HepG2 (cell line): ENCODE measurements around the gene RHOT1.

Experiments used
- CAMTA2 ChIP-seq: sonication (generic); formaldehyde crosslinking; IDR thresholded peaks from 2 replicates; pipeline ENCODE4 v1.4.0; 2020; ENCODE audit warnings: mild to moderate bottlenecking, missing genetic modification reagents, borderline replicate concordance
- MYC ChIP-seq: sonication (generic); formaldehyde crosslinking; IDR thresholded peaks from 2 replicates; pipeline ENCODE4 v1.9.0; 2021; ENCODE audit warnings: missing genetic modification reagents, borderline replicate concordance
- NFIC ChIP-seq: IDR thresholded peaks from 2 replicates; pipeline ENCODE4 v1.6.1; 2012; ENCODE audit warnings: mild to moderate bottlenecking, low read length, inconsistent platforms
- NFRKB ChIP-seq: fragments of 450-650 bp; IDR thresholded peaks from 2 replicates; pipeline ENCODE4 v1.6.1; 2017
- PHF8 ChIP-seq: sonication (generic); formaldehyde crosslinking; IDR thresholded peaks from 2 replicates; pipeline ENCODE4 v1.5.0; 2020; ENCODE audit warnings: missing genetic modification reagents
- SOX6 ChIP-seq, 2 experiments: fragments of 450-650 bp in 1 of 2; sonication (generic) in 1 of 2; formaldehyde crosslinking in 1 of 2; IDR thresholded peaks; 2 replicates each; pipeline versions ENCODE4 v1.4.0 to v1.6.1; 2017 to 2020; ENCODE audit warnings: antibody characterized with exemption in 1 of 2, mild to moderate bottlenecking in 1 of 2, missing genetic modification reagents in 1 of 2
- SP1 ChIP-seq, 2 experiments: fragments of 450-650 bp in 1 of 2; sonication (generic) in 1 of 2; formaldehyde crosslinking in 1 of 2; IDR thresholded peaks; 2 replicates each; pipeline versions ENCODE4 v1.4.0 to v1.6.1; 2016 to 2020; ENCODE audit warnings: missing genetic modification reagents in 1 of 2
- ZFP41 ChIP-seq: sonication (generic); formaldehyde crosslinking; IDR thresholded peaks from 2 replicates; pipeline ENCODE4 v1.4.0; 2020; ENCODE audit warnings: mild to moderate bottlenecking, missing genetic modification reagents, borderline replicate concordance
- ZNF274 ChIP-seq: sonication (generic); formaldehyde crosslinking; IDR thresholded peaks from 2 replicates; pipeline ENCODE4 v1.5.1; 2020; ENCODE audit warnings: mild to moderate bottlenecking, missing genetic modification reagents
- TF ChIP-seq, protein P1 (sequence below): sonication (generic); formaldehyde crosslinking; IDR thresholded peaks from 2 replicates; pipeline ENCODE4 v1.4.0; 2020; ENCODE audit warnings: mild to moderate bottlenecking, missing genetic modification reagents
- TF ChIP-seq, protein P2 (sequence below): sonication (generic); formaldehyde crosslinking; IDR thresholded peaks from 2 replicates; pipeline ENCODE4 v1.4.0; 2020; ENCODE audit warnings: mild to moderate bottlenecking, missing genetic modification reagents
- TF ChIP-seq, protein P3 (sequence below): sonication (generic); formaldehyde crosslinking; IDR thresholded peaks from 2 replicates; pipeline ENCODE4 v1.5.0; 2020; ENCODE audit warnings: mild to moderate bottlenecking, missing genetic modification reagents, moderate library complexity

DNA sequence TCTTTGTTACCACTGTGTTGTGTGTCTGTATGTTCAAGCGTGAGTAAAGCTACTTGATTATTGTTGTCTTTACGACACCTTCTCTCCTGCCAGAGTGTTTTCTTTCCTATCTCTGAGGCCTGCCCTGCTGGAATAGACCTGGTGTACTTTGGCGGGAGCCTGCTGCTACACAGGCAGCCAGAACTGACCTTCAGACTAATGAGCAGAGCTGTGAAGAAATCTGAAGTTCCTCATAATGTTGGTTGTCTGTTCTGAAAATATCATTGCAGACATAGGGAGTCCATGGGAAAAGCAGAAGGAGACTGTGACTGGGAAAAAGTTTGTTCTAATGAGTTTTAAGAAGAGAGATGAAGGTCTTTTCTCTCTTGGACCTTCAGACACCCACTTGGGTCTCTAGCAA lies 9.8 kb downstream of the RHOT1 start:
- no peak for TF ChIP-seq CAMTA2
- TF ChIP-seq, protein P1, sequence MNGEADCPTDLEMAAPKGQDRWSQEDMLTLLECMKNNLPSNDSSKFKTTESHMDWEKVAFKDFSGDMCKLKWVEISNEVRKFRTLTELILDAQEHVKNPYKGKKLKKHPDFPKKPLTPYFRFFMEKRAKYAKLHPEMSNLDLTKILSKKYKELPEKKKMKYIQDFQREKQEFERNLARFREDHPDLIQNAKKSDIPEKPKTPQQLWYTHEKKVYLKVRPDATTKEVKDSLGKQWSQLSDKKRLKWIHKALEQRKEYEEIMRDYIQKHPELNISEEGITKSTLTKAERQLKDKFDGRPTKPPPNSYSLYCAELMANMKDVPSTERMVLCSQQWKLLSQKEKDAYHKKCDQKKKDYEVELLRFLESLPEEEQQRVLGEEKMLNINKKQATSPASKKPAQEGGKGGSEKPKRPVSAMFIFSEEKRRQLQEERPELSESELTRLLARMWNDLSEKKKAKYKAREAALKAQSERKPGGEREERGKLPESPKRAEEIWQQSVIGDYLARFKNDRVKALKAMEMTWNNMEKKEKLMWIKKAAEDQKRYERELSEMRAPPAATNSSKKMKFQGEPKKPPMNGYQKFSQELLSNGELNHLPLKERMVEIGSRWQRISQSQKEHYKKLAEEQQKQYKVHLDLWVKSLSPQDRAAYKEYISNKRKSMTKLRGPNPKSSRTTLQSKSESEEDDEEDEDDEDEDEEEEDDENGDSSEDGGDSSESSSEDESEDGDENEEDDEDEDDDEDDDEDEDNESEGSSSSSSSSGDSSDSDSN (CRISPR knock-in tag): no peak
- TF ChIP-seq, protein P2, sequence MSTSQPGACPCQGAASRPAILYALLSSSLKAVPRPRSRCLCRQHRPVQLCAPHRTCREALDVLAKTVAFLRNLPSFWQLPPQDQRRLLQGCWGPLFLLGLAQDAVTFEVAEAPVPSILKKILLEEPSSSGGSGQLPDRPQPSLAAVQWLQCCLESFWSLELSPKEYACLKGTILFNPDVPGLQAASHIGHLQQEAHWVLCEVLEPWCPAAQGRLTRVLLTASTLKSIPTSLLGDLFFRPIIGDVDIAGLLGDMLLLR: no peak
- no peak for TF ChIP-seq ZNF274 (CRISPR knock-in tag)
- no peak for TF ChIP-seq SOX6 (IDR thresholded peaks at IDR 0.05)
- TF ChIP-seq SOX6 (CRISPR knock-in tag; IDR thresholded peaks at IDR 0.05): no peak
- no peak for TF ChIP-seq ZFP41
- TF ChIP-seq SP1 (IDR thresholded peaks at IDR 0.05): no peak
- TF ChIP-seq SP1 (CRISPR knock-in tag; IDR thresholded peaks at IDR 0.05): no peak
- TF ChIP-seq, protein P3, sequence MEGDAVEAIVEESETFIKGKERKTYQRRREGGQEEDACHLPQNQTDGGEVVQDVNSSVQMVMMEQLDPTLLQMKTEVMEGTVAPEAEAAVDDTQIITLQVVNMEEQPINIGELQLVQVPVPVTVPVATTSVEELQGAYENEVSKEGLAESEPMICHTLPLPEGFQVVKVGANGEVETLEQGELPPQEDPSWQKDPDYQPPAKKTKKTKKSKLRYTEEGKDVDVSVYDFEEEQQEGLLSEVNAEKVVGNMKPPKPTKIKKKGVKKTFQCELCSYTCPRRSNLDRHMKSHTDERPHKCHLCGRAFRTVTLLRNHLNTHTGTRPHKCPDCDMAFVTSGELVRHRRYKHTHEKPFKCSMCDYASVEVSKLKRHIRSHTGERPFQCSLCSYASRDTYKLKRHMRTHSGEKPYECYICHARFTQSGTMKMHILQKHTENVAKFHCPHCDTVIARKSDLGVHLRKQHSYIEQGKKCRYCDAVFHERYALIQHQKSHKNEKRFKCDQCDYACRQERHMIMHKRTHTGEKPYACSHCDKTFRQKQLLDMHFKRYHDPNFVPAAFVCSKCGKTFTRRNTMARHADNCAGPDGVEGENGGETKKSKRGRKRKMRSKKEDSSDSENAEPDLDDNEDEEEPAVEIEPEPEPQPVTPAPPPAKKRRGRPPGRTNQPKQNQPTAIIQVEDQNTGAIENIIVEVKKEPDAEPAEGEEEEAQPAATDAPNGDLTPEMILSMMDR (CRISPR knock-in tag): no peak
- no peak for TF ChIP-seq MYC (CRISPR knock-in tag)
- no peak for TF ChIP-seq NFIC
- TF ChIP-seq PHF8: no peak
- no peak for TF ChIP-seq NFRKB
